BJ (cell line): Measurements from ENCODE around the gene LARP4. TPM values are rescaled to one million over a fixed set of nuclear protein-coding genes. Genes with fewer than 3 reads are reported as not detected.

ENCODE experiments used
- CTCF ChIA-PET: fragments of 350-600 bp; formaldehyde crosslinking; extraction: SDS; loops from one replicate; lab custom pipeline; 2021; ENCODE audit warnings: antibody characterized with exemption, inconsistent platforms; lab: Yijun Ruan, JAX
- POLR2A ChIA-PET: fragments of 300-600 bp; sonication (Branson Sonifier 250); formaldehyde crosslinking; extraction: SDS; loops from one replicate; lab custom pipeline; 2021; ENCODE audit warnings: antibody characterized with exemption; lab: Charles Lee
- DNase-seq: peaks from one replicate; pipeline ENCODE4 v3.0.0-alpha.2; 2011; ENCODE audit warnings: low read depth
- H3K27me3 ChIP-seq: 2 replicates; pipeline ENCODE4 v1.6.0; 2011; ENCODE audit warnings: low read length; ENCODE audit not compliant: control insufficient read depth, insufficient read depth
- H3K36me3 ChIP-seq: 2 replicates; pipeline ENCODE4 v1.5.1; 2011; ENCODE audit warnings: low read length; ENCODE audit not compliant: control insufficient read depth, insufficient read depth
- H3K4me3 ChIP-seq: 2 replicates; pipeline ENCODE4 v1.5.1; 2011; ENCODE audit warnings: low read depth, mild to moderate bottlenecking, control low read depth, low read length
- polyA plus RNA-seq: library from polyadenylated mRNA; depleted of rRNA; stranded (reverse); fragments of >200 nt; gene quantifications from 2 replicates; pipeline ENCODE4 v1.2.3, GENCODE V29; 2011
- TF ChIP-seq, protein P1 (sequence below): IDR thresholded peaks from 2 replicates; pipeline ENCODE4 v1.5.1; 2011; ENCODE audit warnings: low read depth, mild to moderate bottlenecking, control low read depth, inconsistent platforms, low read length, moderate library complexity; ENCODE audit not compliant: insufficient read depth

The LARP4 gene
- polyA plus RNA-seq, 1 experiment: 10.1 TPM

DNA sequence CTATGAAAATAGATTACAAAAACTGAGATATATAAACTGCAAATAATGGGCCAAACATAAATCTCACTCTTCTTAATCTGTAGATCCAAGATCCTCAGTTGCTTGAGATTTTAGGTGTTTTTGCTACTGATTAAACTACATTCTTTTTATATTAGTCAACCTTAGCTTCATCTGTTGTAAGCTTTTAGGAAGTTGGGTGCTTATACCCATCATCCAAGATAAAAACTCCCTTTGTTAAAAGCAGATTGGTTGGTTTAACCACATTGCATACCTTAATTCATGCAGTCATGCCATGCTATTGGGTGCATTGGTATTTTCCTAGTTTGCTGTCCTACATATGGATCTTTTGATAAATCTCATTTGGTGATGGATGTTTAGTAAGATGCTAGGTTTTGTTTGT, 57.9 kb downstream of the LARP4 start:
- TF ChIP-seq, protein P1, sequence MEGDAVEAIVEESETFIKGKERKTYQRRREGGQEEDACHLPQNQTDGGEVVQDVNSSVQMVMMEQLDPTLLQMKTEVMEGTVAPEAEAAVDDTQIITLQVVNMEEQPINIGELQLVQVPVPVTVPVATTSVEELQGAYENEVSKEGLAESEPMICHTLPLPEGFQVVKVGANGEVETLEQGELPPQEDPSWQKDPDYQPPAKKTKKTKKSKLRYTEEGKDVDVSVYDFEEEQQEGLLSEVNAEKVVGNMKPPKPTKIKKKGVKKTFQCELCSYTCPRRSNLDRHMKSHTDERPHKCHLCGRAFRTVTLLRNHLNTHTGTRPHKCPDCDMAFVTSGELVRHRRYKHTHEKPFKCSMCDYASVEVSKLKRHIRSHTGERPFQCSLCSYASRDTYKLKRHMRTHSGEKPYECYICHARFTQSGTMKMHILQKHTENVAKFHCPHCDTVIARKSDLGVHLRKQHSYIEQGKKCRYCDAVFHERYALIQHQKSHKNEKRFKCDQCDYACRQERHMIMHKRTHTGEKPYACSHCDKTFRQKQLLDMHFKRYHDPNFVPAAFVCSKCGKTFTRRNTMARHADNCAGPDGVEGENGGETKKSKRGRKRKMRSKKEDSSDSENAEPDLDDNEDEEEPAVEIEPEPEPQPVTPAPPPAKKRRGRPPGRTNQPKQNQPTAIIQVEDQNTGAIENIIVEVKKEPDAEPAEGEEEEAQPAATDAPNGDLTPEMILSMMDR: no peak
- POLR2A ChIA-PET: no interaction called here

GRCh38 chr12:50467439-50467838, 66.8 kb downstream of the LARP4 start:
- DNase-seq: no peak
- POLR2A ChIA-PET: no interaction called here
- Histone ChIP-seq H3K4me3 (no peak overlapping the region), H3K27me3 (no peaks in the 10 kb centered on the region), H3K36me3 (peaks cover 10% of the 10 kb centered on the region)
- CTCF ChIA-PET: interaction anchor here (1.2 kb wide), 1 partner anchor 13 kb away, joined by 5 read pairs; no protein-coding TSS in a partner anchor
- TF ChIP-seq, protein P1: no peak

More for the DNA sequence above, 57.9 kb downstream of the LARP4 start:
- CTCF ChIA-PET: interaction anchor here (0.7 kb wide), 1 partner anchor 10 kb away, joined by 3 read pairs; no protein-coding TSS in a partner anchor
- Histone ChIP-seq H3K4me3 (no peak overlapping the region), H3K36me3 (peaks cover 7% of the 10 kb centered on the region), H3K27me3 (no peaks in the 10 kb centered on the region)
- no peak for DNase-seq

- Histone ChIP-seq H3K27me3 (no peaks in the 10 kb centered on the region), H3K36me3 (peaks cover 6% of the 10 kb centered on the region), H3K4me3 (no peak overlapping the region)
- no peak for DNase-seq
- CTCF ChIA-PET: no interaction called here
- TF ChIP-seq, protein P1: no peak
- POLR2A ChIA-PET: no interaction called here
Measured at GRCh38 chr12:50477241-50477832, 76.7 kb downstream of the LARP4 start.

GRCh38 chr12:50482571-50482970, 81.9 kb downstream of the LARP4 start:
- Histone ChIP-seq H3K4me3 (no peak overlapping the region), H3K27me3 (no peaks in the 10 kb centered on the region), H3K36me3 (no peaks in the 10 kb centered on the region)
- ChIA-PET CTCF (interaction anchor here (1.1 to 1.5 kb wide), 2 partner anchors 10 to 516 kb away, joined by 3 read pairs; no protein-coding TSS in a partner anchor), POLR2A (no interaction called here)
- TF ChIP-seq, protein P1: no peak
- DNase-seq: no peak

DNA sequence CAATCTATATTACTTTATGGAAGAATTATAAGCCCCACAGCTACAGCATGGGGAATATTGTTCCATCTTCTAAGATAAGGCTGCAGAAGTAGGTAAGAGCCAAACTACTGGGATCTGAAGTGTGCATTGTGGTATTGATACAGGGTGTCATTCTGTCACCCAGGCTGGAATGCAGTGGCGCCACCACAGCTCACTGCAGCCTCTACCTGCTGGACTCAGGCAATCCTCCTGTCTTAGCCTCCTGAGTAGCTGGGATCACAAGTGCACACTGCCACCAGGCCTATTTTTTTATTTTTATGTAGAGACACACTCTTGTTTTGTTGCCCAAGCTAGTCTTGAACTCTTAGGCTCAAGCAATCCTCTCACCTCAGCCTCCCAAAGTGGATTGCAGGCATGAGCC, 82.8 kb downstream of the LARP4 start:
- TF ChIP-seq, protein P1: no peak
- no peak overlapping the region for H3K4me3 ChIP-seq
- DNase-seq: no peak
- POLR2A ChIA-PET: no interaction called here
- CTCF ChIA-PET: interaction anchor here (1.1 to 1.5 kb wide), 2 partner anchors 11 to 517 kb away, joined by 3 read pairs; no protein-coding TSS in a partner anchor
- no peaks in the 10 kb centered on the region for H3K36me3 ChIP-seq
- H3K27me3 ChIP-seq: no peaks in the 10 kb centered on the region
